ENCODE data around the gene KCNK17.

KCNK17 gene

GRCh38 chr6:39312912-39313525 is 1.2 kb downstream of the KCNK17 start:
- no peak for DNase-seq (ENCODE audit: low spot score)
- Histone ChIP-seq H3K27ac (peak overlapping the region; percentile 63 to 65), H3K4me3 (peak overlapping the region; percentile 71)
- no peak for TF ChIP-seq CTCF (IDR thresholded peaks at IDR 0.05)

- Histone ChIP-seq H3K4me3 (no peak overlapping the region), H3K27ac (no peak overlapping the region)
- no peak for TF ChIP-seq CTCF (IDR thresholded peaks at IDR 0.05)
- no peak for DNase-seq (ENCODE audit: low spot score)
Observed at GRCh38 chr6:39310542-39310941, 3.7 kb downstream of the KCNK17 start.

GRCh38 chr6:39309942-39310531 is 4.2 kb downstream of the KCNK17 start:
- no peak for DNase-seq (ENCODE audit: low spot score)
- TF ChIP-seq CTCF (IDR thresholded peaks at IDR 0.05): peak; percentile 73
- Histone ChIP-seq H3K27ac (no peak overlapping the region), H3K4me3 (no peak overlapping the region)

- no peak for TF ChIP-seq CTCF (IDR thresholded peaks at IDR 0.05)
Observed at GRCh38 chr6:39307462-39307861, 6.8 kb downstream of the KCNK17 start.

GRCh38 chr6:39304951-39305350 is 9.3 kb downstream of the KCNK17 start:
- no peak for TF ChIP-seq CTCF (IDR thresholded peaks at IDR 0.05)
- Histone ChIP-seq H3K27ac (no peak overlapping the region), H3K4me3 (no peak overlapping the region)
- no peak for DNase-seq (ENCODE audit: low spot score)

More at GRCh38 chr6:39307462-39307861, 6.8 kb downstream of the KCNK17 start:
- DNase-seq (ENCODE audit: low spot score): no peak
- Histone ChIP-seq H3K4me3 (no peak overlapping the region), H3K27ac (no peak overlapping the region)

- peak; percentile 27 for TF ChIP-seq CTCF (IDR thresholded peaks at IDR 0.05)
- Histone ChIP-seq H3K27ac (no peak overlapping the region), H3K4me3 (no peak overlapping the region)
- DNase-seq (ENCODE audit: low spot score): no peak
Observed at GRCh38 chr6:39303425-39304153, 10.6 kb downstream of the KCNK17 start.
